HepG2 (cell line): ENCODE measurements around the gene DUS2. TPM values are rescaled to one million over a fixed set of nuclear protein-coding genes. Genes with fewer than 3 reads are reported as not detected.

ENCODE experiments used
- ADNP ChIP-seq: sonication (generic); formaldehyde crosslinking; IDR thresholded peaks from 2 replicates; pipeline ENCODE4 v1.4.0; 2020; ENCODE audit warnings: missing genetic modification reagents
- AHDC1 ChIP-seq: sonication (generic); formaldehyde crosslinking; IDR thresholded peaks from 2 replicates; pipeline ENCODE4 v1.5.1; 2020; ENCODE audit warnings: mild to moderate bottlenecking, missing genetic modification reagents, borderline replicate concordance
- NR2F6 ChIP-seq, 2 experiments: IDR thresholded peaks; 2 replicates each; pipeline ENCODE4 v1.6.1; 2016; ENCODE audit warnings: antibody characterized with exemption in 1 of 2, mild to moderate bottlenecking in 1 of 2
- ZBTB7B ChIP-seq: sonication (generic); formaldehyde crosslinking; IDR thresholded peaks from 2 replicates; pipeline ENCODE4 v1.4.0; 2020; ENCODE audit warnings: missing genetic modification reagents
- ZNF576 ChIP-seq: sonication (generic); formaldehyde crosslinking; IDR thresholded peaks from 2 replicates; pipeline ENCODE4 v1.4.0; 2020; ENCODE audit warnings: mild to moderate bottlenecking, missing genetic modification reagents
- ZNF598 ChIP-seq: sonication (generic); formaldehyde crosslinking; IDR thresholded peaks from 2 replicates; pipeline ENCODE4 v1.5.1; 2020; ENCODE audit warnings: mild to moderate bottlenecking, missing genetic modification reagents, borderline replicate concordance
- ZUFSP ChIP-seq: sonication (generic); formaldehyde crosslinking; IDR thresholded peaks from 2 replicates; pipeline ENCODE4 v1.9.0; 2021; ENCODE audit warnings: missing genetic modification reagents, mild to moderate bottlenecking, borderline replicate concordance
- polyA plus RNA-seq, 8 experiments: library from polyadenylated mRNA; depleted of rRNA in 3 of 8; stranded (reverse) in 7 of 8; unstranded in 1 of 8; fragments of >200 nt; fragmentation: Illumina TruSeq in 4 of 8; extraction: Trizol in 4 of 8; gene quantifications; 2 replicates each; pipeline versions ENCODE4 v1.2.1 to v1.2.3, GENCODE V29; 2011 to 2016; ENCODE audit warnings: low read depth in 4 of 8, missing spikeins in 1 of 8, mixed read lengths in 1 of 8; ENCODE audit not compliant: insufficient read depth in 1 of 8
- total RNA-seq, 5 experiments: library from RNA; depleted of rRNA; stranded (reverse); fragments of >200 nt; fragmentation: Illumina TruSeq; extraction: Trizol; gene quantifications; 2 replicates each; pipeline ENCODE4 v1.2.3, GENCODE V29; 2016; ENCODE audit warnings: low read depth in 1 of 5

Gene DUS2
- total and polyA plus RNA-seq, 2 of the 13 experiments (the other 11 are each of a cell fraction or from before 2014, with no cell fraction given) = 17.8 to 25.1 TPM

GRCh38 chr16:68022728-68023537 lies at the start of gene DUS2, which contains the start of gene DDX28 (continued):
- TF ChIP-seq AHDC1 (CRISPR knock-in tag) (peak; percentile 75), NR2F6 (IDR thresholded peaks at IDR 0.05) (peak; percentile 77; the same call in 1 of the 2 replicates), NR2F6 (CRISPR knock-in tag; IDR thresholded peaks at IDR 0.05) (peak; percentile 94), ZNF598 (no peak), ZUFSP (CRISPR knock-in tag) (no peak), ZNF576 (peak; percentile 84; the same call in 1 of the 2 replicates), ZBTB7B (CRISPR knock-in tag) (0 out of 2 replicates have a peak, but pooled peaks have one; percentile 22), ADNP (CRISPR knock-in tag) (no peak; the same call in 1 of the 2 replicates)
- TF ChIP-seq, all 625 proteins: peak for 415
